Keratinocyte (primary cell): Measurements from ENCODE around the gene SLC38A4. TPM values are rescaled to one million over a fixed set of nuclear protein-coding genes. Genes with fewer than 3 reads are reported as not detected.

ENCODE experiments used
- DNase-seq: peaks from one replicate; pipeline ENCODE4 v3.0.0-alpha.2; 2011; ENCODE audit warnings: low read depth, missing footprints, low spot score
- FAIRE-seq: peaks from 2 replicates; lab custom pipeline; 2011; peaks lifted over from hg19 to GRCh38; lab: Jason Lieb, UNC
- H2AFZ ChIP-seq: 2 replicates; pipeline ENCODE4 v1.6.0; 2012; ENCODE audit warnings: low read length, control low read depth, inconsistent platforms; ENCODE audit not compliant: control insufficient read depth
- H3K27ac ChIP-seq: 2 replicates; pipeline ENCODE4 v1.5.1; 2011; ENCODE audit warnings: low read length; ENCODE audit not compliant: control insufficient read depth, insufficient read depth
- H3K27me3 ChIP-seq: 3 replicates; pipeline ENCODE4 v1.6.0; 2011; ENCODE audit warnings: low read length; ENCODE audit not compliant: control insufficient read depth, insufficient read depth; ENCODE audit errors: extremely low read depth
- H3K36me3 ChIP-seq, 2 experiments: 2 replicates in 1 of 2; 3 replicates in 1 of 2; pipeline ENCODE4 v1.5.1; 2011; ENCODE audit warnings: low read length in 2 of 2, mild to moderate bottlenecking in 1 of 2; ENCODE audit not compliant: control insufficient read depth in 2 of 2, insufficient read depth in 2 of 2; ENCODE audit errors: extremely low read depth in 1 of 2
- H3K4me1 ChIP-seq: 3 replicates; pipeline ENCODE4 v1.5.1; 2011; ENCODE audit warnings: low read length; ENCODE audit not compliant: control insufficient read depth, insufficient read depth; ENCODE audit errors: extremely low read depth
- H3K4me2 ChIP-seq: 3 replicates; pipeline ENCODE4 v1.6.0; 2011; ENCODE audit warnings: low read depth, low read length; ENCODE audit not compliant: control insufficient read depth, insufficient read depth; ENCODE audit errors: extremely low read depth
- H3K4me3 ChIP-seq, 3 experiments: fragments of 200-600 bp in 1 of 3; sonication (generic) in 1 of 3; 2 replicates in 2 of 3; 3 replicates in 1 of 3; pipeline ENCODE4 v1.5.1; 2011 to 2016; ENCODE audit warnings: low read length in 3 of 3, mild to moderate bottlenecking in 3 of 3, control low read depth in 2 of 3, inconsistent platforms in 1 of 3, low read depth in 1 of 3, mixed read lengths in 1 of 3, mixed run types in 1 of 3, moderate library complexity in 1 of 3; ENCODE audit not compliant: control insufficient read depth in 2 of 3, insufficient read depth in 2 of 3; ENCODE audit errors: extremely low read depth in 1 of 3
- H3K79me2 ChIP-seq: 2 replicates; pipeline ENCODE4 v1.6.0; 2012; ENCODE audit warnings: low read length; ENCODE audit not compliant: control insufficient read depth, insufficient read depth
- H3K9ac ChIP-seq: 3 replicates; pipeline ENCODE4 v1.6.0; 2011; ENCODE audit warnings: low read length; ENCODE audit not compliant: control insufficient read depth, insufficient read depth; ENCODE audit errors: extremely low read depth
- H3K9me1 ChIP-seq: 3 replicates; pipeline ENCODE4 v1.6.0; 2011; ENCODE audit warnings: low read length; ENCODE audit not compliant: control insufficient read depth, insufficient read depth; ENCODE audit errors: extremely low read depth
- H3K9me3 ChIP-seq: 2 replicates; pipeline ENCODE4 v1.5.1; 2012; ENCODE audit warnings: low read depth, low read length; ENCODE audit not compliant: control insufficient read depth
- H4K20me1 ChIP-seq: 3 replicates; pipeline ENCODE4 v1.6.0; 2011; ENCODE audit warnings: low read length; ENCODE audit not compliant: control insufficient read depth, insufficient read depth; ENCODE audit errors: extremely low read depth
- CTCF ChIP-seq, 3 experiments: IDR thresholded peaks in 1 of 3; conservative IDR thresholded peaks in 1 of 3; optimal IDR thresholded peaks in 1 of 3; 2 replicates in 2 of 3; 3 replicates in 1 of 3; pipeline versions ENCODE3 to v1.5.1; 2011; ENCODE audit warnings: low read length in 3 of 3, mild to moderate bottlenecking in 3 of 3, moderate library complexity in 2 of 3, control low read depth in 1 of 3, inconsistent platforms in 1 of 3; ENCODE audit not compliant: insufficient read depth in 2 of 3; ENCODE audit errors: extremely low read depth in 1 of 3
- EZH2 ChIP-seq: IDR thresholded peaks from one replicate; pipeline ENCODE4 v1.6.1; 2012; ENCODE audit warnings: inconsistent platforms, mild to moderate bottlenecking, low read length, moderate library complexity
- dilution Hi-C: fragments of 300-500 bp; cut with MboI; formaldehyde crosslinking; loops from one replicate; pipeline ENCODE4 v1.7.0; 2020; ENCODE audit warnings: low sequenced_read_pairs; ENCODE audit not compliant: extremely low pct_ligation_motif_present
- polyA plus RNA-seq, 5 experiments: library from polyadenylated mRNA; depleted of rRNA in 3 of 5; stranded (reverse) in 3 of 5; stranded (forward) in 1 of 5; unstranded in 1 of 5; fragments of >200 nt; gene quantifications; 1 replicate in 1 of 5; 2 replicates in 3 of 5; 3 replicates in 1 of 5; pipeline versions ENCODE4 v1.2.1 to v1.2.3, GENCODE V29; 2011 to 2012; ENCODE audit warnings: missing spikeins in 2 of 5, low read depth in 1 of 5, low replicate concordance in 1 of 5

SLC38A4 gene
- polyA plus RNA-seq, 1 donor (not counting 4 experiments of a cell fraction or from before 2014, with no cell fraction given) = 0.37 TPM

GRCh38 chr12:46818642-46819041, 7.2 kb downstream of the SLC38A4 start:
- Histone ChIP-seq H3K4me2 (no peak overlapping the region), H3K36me3 (no peaks in the 10 kb centered on the region), H4K20me1 (no peaks in the 10 kb centered on the region), H3K27me3 (no peaks in the 10 kb centered on the region), H2AFZ (no peak overlapping the region), H3K4me3 (no peak overlapping the region), H3K79me2 (no peaks in the 10 kb centered on the region), H3K9ac (no peak overlapping the region), H3K4me1 (no peaks in the 10 kb centered on the region), H3K9me3 (no peaks in the 10 kb centered on the region), H3K27ac (no peak overlapping the region), H3K9me1 (no peaks in the 10 kb centered on the region)
- no peak for FAIRE-seq
- dilution Hi-C loops = no loop called here
- TF ChIP-seq EZH2 (no peak), CTCF (optimal IDR thresholded peaks at IDR 0.05 in 1 of 3, IDR thresholded peaks at IDR 0.05 in 1 of 3, conservative IDR thresholded peaks at IDR 0.05 in 1 of 3; ENCODE audit: extremely low read depth in 1 of 3, insufficient read depth in 2 of 3, low read length in 3 of 3) (no peak)
- DNase-seq = no peak

GRCh38 chr12:46815809-46816208, 10.0 kb downstream of the SLC38A4 start:
- dilution Hi-C loops = no loop called here
- Histone ChIP-seq H3K9me1 (no peaks in the 10 kb centered on the region), H3K27me3 (no peaks in the 10 kb centered on the region), H3K27ac (no peak overlapping the region), H3K4me1 (no peaks in the 10 kb centered on the region), H3K9me3 (no peaks in the 10 kb centered on the region), H3K4me3 (no peak overlapping the region), H3K9ac (no peak overlapping the region), H4K20me1 (no peaks in the 10 kb centered on the region), H2AFZ (no peak overlapping the region), H3K79me2 (no peaks in the 10 kb centered on the region), H3K4me2 (no peak overlapping the region), H3K36me3 (no peaks in the 10 kb centered on the region)
- no peak for TF ChIP-seq EZH2
- TF ChIP-seq CTCF (optimal IDR thresholded peaks at IDR 0.05 in 1 of 3, IDR thresholded peaks at IDR 0.05 in 1 of 3, conservative IDR thresholded peaks at IDR 0.05 in 1 of 3; ENCODE audit: extremely low read depth in 1 of 3, insufficient read depth in 2 of 3, low read length in 3 of 3) = no peak
- FAIRE-seq (no peak), DNase-seq (no peak)
